GM19467 (cell line): Measurements from ENCODE around the gene TNFAIP8.

Source experiments
- ATAC-seq: cut with Tn5 transposase; IDR thresholded peaks from one replicate; pipeline ENCODE4 v1.9.1; 2021; ENCODE audit warnings: mild to moderate bottlenecking, moderate library complexity; ENCODE audit not compliant: unreplicated experiment

Gene TNFAIP8

GRCh38 chr5:119328753-119329602 is 26.8 kb upstream of the TNFAIP8 start:
- no peak for ATAC-seq

DNA sequence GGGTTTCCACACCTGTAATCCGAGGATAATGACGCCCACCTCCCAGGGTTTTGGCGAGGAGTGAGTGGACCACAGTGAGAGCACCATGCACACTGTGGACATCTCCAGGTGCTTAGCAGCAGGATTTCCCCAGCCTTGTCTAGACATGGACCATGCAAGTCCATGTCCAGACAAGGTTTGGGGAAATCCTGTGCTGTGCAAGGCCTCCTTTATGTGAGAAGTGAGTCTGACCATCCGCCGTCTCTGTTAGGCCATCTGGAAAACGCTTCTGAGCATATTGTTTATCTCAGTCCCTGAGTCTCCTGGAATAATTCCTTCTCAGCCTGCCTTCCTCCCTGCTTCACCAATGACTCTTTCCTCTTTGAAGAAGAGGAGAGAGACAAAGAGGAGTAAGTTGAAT is 26.2 kb upstream of the TNFAIP8 start:
- ATAC-seq: no peak

DNA sequence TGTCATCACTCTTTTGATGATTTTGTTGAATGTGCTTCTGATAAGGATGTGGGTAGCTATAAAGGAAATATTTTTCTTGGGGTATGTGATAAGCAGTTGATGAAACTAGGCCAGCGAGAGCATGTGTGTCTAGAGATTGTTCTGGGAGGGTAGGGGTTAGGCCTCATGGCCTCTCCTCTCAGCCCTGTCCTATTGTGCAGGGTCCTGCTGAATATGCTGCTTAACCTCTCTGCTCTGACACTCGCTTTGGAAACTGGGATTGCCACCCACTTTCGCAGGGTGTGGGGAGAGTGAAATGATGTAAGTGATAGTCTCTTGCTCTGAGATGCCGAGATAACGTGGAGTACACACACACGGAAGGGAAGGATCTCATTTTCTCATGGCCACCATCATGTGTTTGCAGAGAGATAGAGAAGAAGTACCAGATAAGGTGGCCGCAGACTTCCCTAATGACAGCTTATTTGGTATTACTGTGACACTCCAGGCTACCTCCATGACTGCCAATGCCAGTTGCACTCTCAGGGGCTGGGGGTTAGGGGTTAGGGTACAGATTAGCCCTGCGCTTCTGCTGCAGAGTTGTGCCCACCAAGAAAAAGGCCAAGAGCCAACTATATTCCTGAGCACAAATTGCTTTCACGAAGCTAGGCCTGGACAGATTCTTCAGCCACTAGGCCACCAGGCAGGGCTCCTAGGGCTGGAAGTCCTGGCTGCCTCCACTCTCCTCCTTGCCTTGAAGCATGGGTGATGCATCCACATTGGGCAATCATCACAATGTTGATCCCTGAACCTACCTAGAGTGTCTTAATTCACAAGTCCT is 25.2 kb upstream of the TNFAIP8 start:
- ATAC-seq: no peak

- ATAC-seq: no peak
Observed at GRCh38 chr5:119331566-119332095, 24.2 kb upstream of the TNFAIP8 start.

DNA sequence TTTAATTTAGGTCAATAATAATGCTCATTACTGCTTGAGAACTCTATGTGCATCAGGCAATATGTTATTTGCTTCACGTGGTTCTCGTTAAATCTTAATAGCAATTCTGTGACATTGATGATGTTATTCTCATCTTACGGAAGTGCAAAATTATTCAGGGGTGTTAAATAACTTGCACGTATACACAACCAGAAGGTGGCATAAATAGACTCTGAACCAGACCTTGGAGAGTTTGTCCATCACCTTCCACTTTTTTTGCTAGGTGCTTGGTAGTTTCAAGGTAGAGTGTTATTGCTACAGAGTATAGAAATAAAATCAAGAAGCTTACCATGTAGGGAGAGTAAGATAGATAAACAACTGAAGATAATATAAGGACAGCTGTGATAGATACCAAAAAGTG is 23.6 kb upstream of the TNFAIP8 start:
- ATAC-seq: no peak

GRCh38 chr5:119332978-119333401 is 22.8 kb upstream of the TNFAIP8 start:
- no peak for ATAC-seq

DNA sequence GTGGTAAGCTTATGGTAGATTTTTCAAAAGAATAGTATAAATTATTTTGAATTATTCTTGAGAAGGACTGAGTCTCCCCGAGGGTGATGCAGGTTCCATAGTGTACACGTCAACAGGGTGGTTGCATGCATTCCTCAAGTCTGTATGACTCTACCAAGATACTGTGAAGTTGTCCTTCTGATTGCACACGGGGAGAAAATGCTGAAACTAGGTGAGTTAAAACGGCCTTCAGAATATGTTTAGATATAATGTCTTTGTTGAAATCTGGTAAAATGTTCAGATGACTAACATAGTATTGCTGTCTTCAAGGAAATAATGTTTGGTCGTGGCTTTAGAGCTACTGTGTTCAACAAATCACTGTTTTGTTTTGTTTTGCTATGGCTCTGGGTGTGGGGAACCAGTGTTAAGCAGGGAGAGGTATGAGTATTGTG is 22.4 kb upstream of the TNFAIP8 start:
- ATAC-seq: no peak

GRCh38 chr5:119335261-119335677 is 20.6 kb upstream of the TNFAIP8 start:
- ATAC-seq: no peak

DNA sequence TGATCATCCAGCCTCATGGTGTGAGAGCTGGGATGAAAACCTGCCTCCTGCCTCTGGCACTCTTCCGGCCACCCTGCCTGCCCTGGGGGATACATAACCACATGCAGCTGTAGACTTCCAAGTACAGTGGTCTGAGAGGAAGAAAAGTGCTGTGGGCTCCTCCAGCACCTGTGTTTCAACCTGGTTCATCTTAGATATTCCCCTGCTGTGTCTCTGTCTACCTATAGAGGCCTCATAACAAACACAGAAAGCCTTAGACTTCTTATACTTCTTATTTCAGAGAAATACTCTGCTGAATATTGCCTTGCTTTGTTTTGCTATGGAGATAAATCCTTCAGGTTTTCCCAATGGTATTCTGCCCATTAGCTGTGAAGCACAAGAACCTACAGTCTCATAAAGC is 19.6 kb upstream of the TNFAIP8 start:
- ATAC-seq: no peak

GRCh38 chr5:119336845-119337580 is 18.8 kb upstream of the TNFAIP8 start:
- ATAC-seq: no peak

GRCh38 chr5:119338326-119338946 is 17.4 kb upstream of the TNFAIP8 start:
- ATAC-seq: no peak

DNA sequence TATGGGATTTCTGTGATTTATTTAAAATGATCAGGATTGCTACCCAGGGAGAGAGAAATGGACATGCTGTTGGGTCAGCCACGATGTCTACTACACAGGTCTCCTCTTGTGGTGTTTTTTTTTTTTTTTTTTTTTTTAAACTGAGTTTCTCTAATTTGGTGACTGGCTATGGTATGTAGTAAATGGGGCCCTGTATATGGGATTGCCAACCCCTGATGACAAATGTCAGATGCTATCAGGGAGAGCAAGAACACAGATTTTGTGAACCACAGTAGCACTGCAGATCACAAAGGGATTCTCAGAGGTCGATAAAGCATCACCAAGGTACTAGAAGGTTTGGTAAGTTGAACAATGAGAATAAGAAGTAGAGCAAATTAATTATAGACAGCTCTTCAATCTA is 16.5 kb upstream of the TNFAIP8 start:
- ATAC-seq: no peak

GRCh38 chr5:119339965-119340364 is 15.9 kb upstream of the TNFAIP8 start:
- no peak for ATAC-seq

- ATAC-seq: peak; percentile 66
Observed at GRCh38 chr5:119340597-119341218, 15.1 kb upstream of the TNFAIP8 start.

DNA sequence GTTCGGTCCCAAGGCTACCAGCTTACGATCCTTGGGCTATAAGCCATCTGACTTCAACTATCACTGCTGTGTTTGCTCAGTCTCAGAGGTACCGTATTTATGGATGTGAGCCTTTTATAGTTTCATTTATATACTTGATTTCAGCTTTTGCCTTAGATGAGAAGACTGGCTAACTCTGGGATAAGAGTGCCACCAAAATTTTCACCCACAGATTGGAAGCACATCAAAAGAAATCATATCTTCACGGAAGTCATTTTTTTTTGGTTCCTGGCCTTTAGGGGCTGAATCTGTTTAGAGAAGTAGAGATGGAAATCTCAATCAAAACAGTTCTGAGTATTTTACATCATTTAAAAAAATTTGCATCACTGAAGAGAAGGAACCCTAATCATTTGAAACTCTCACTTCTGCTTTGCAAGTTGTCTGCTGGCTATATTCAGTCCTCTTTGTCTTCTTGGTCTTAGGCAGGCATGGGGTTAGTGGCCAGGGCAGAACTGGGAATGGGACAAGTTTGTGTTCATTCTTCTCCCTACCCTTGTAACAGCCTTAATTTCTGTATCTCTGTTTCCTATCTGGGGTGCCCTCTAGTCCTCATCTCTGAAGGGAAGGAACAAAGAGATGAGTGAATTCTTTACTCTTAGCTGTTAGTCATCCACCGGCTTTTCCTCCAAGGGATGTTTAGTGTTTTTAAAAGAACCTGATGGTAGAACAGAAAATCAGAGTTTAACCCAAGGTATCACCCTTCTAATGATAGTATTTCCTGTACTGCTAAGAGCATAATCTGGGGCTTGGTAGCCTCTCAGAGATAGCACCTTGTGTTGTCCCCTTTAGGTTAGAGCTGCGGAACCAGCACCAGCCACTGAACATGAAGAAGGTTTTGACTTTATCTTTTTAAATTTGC is 14.1 kb upstream of the TNFAIP8 start:
- ATAC-seq: peak; percentile 40

DNA sequence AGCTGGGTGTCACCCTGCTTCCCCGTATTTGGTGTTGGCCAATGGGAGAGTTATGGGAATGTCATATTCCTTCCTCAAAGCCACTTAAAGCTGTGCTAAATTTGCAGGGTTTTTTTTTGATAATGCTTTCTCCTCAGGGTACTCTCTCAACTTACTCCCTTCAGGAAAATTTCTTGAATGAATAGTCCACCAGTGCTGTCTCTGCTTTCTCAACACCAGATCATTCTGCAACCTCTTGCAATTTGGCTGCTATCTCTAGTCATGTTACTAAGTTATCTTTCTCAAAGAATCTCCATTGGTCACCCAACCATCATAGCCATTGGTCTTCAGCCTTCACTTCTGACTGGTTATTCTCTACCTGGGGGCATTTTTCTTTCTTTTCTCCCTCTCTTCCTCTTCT is 13.4 kb upstream of the TNFAIP8 start:
- ATAC-seq: no peak

GRCh38 chr5:119343052-119343451 is 12.8 kb upstream of the TNFAIP8 start:
- ATAC-seq: no peak

DNA sequence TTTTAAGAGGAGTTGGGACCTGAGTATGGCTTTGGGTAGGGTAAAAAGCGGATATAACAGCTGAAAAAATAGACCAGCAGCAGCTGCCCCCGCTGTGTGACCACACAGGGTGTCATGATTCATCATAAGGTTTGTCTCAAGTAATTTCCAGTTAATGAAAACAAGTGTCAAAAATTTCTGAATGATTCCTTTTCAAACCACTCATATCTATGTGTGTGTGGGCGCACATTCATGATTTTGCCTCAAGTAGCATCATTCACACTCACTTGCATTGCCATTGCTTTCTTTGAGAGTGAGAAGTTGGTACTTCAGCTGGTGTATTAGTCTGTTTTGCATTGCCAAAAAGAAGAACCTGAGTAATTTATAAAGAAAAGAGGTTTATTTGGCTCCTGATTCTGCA is 12.1 kb upstream of the TNFAIP8 start:
- no peak for ATAC-seq

GRCh38 chr5:119344231-119344630 is 11.6 kb upstream of the TNFAIP8 start:
- no peak for ATAC-seq
